GM21825 (cell line): ENCODE results near the gene KIFBP.
"Not testable (repeated sequence)": the region's sequence is repeated elsewhere in the genome, so short reads cannot be mapped to it uniquely, and the experiment has no call there.

Experiments
- ATAC-seq: cut with Tn5 transposase; IDR thresholded peaks from one replicate; pipeline ENCODE4 v1.9.1; 2021; ENCODE audit warnings: mild to moderate bottlenecking, moderate library complexity; ENCODE audit not compliant: unreplicated experiment

Gene KIFBP

GRCh38 chr10:68988530-68989316 is at the start of gene KIFBP:
KIFBP (plus strand) TSS chr10:68988803; CDS start chr10:68988833, 30 bp downstream.
- ATAC-seq, result peak; percentile 69

GRCh38 chr10:68938884-68939283 is 49.7 kb upstream of the KIFBP start:
- no peak for ATAC-seq

GRCh38 chr10:68940917-68941316 is 47.7 kb upstream of the KIFBP start:
- not testable (repeated sequence) for ATAC-seq

- no peak for ATAC-seq
Measured at GRCh38 chr10:68950598-68950997, 38.0 kb upstream of the KIFBP start.

- no peak for ATAC-seq
Measured at GRCh38 chr10:68954904-68955303, 33.7 kb upstream of the KIFBP start.

- ATAC-seq, result peak; percentile 12
Measured at GRCh38 chr10:68955355-68955831, 33.2 kb upstream of the KIFBP start.

GRCh38 chr10:68955832-68956532 is 32.6 kb upstream of the KIFBP start, which contains the start of gene DDX21:
DDX21 (plus strand) TSS chr10:68956170; CDS start chr10:68956226, 56 bp downstream.
- ATAC-seq, result peak; percentile 83

- no peak for ATAC-seq
Measured at GRCh38 chr10:68957284-68957615, 31.4 kb upstream of the KIFBP start.

- ATAC-seq, result no peak
Measured at GRCh38 chr10:68957654-68958053, 30.9 kb upstream of the KIFBP start.

- ATAC-seq, result no peak
Measured at GRCh38 chr10:68959695-68960527, 28.7 kb upstream of the KIFBP start.

- no peak for ATAC-seq
Measured at GRCh38 chr10:68963151-68963550, 25.5 kb upstream of the KIFBP start.

- ATAC-seq, result no peak
Measured at GRCh38 chr10:68973975-68974374, 14.6 kb upstream of the KIFBP start.

GRCh38 chr10:68975936-68976473 is 12.6 kb upstream of the KIFBP start:
- ATAC-seq, result not testable (repeated sequence)

GRCh38 chr10:68979738-68980137 is 8.9 kb upstream of the KIFBP start:
- ATAC-seq, result not testable (repeated sequence)

- ATAC-seq, result no peak
Measured at GRCh38 chr10:68981074-68981473, 7.5 kb upstream of the KIFBP start.

- ATAC-seq, result no peak
Measured at GRCh38 chr10:68982389-68982788, 6.2 kb upstream of the KIFBP start.

GRCh38 chr10:68987611-68988010 is 992 bp upstream of the KIFBP start:
- no peak for ATAC-seq

- no peak for ATAC-seq
Measured at GRCh38 chr10:68989317-68989990, 851 bp downstream of the KIFBP start.

GRCh38 chr10:68992636-68993440 is 4.2 kb downstream of the KIFBP start:
- ATAC-seq, result no peak

GRCh38 chr10:68997211-68997610 is 8.6 kb downstream of the KIFBP start:
- ATAC-seq, result peak; percentile 12
